IPS DF 6.9 (cell line): Measurements from ENCODE around the gene ACY1.
"Not testable (repeated sequence)": the region's sequence is repeated elsewhere in the genome, so short reads cannot be mapped to it uniquely, and the experiment has no call there.

Experiments used
- DNase-seq: peaks from one replicate; pipeline ENCODE4 v3.0.0-alpha.2; 2013; ENCODE audit warnings: low read depth, low spot score
- H3K27ac ChIP-seq: one replicate; pipeline ENCODE4 v1.5.1; 2013; ENCODE audit warnings: low read length, control low read depth
- H3K27me3 ChIP-seq: 2 replicates; pipeline ENCODE4 v1.6.1; 2013; ENCODE audit warnings: mild to moderate bottlenecking, low read length; ENCODE audit not compliant: control insufficient read depth, insufficient read depth
- H3K36me3 ChIP-seq: 2 replicates; pipeline ENCODE4 v1.6.1; 2013; ENCODE audit warnings: low read length; ENCODE audit not compliant: control insufficient read depth, insufficient read depth
- H3K4me1 ChIP-seq: 2 replicates; pipeline ENCODE4 v1.6.1; 2013; ENCODE audit warnings: low read length; ENCODE audit not compliant: control insufficient read depth, insufficient read depth
- H3K4me3 ChIP-seq: 2 replicates; pipeline ENCODE4 v1.5.1; 2013; ENCODE audit warnings: mild to moderate bottlenecking, low read length
- H3K9me3 ChIP-seq: 2 replicates; pipeline ENCODE4 v1.6.1; 2013; ENCODE audit warnings: low read length, inconsistent platforms; ENCODE audit not compliant: control insufficient read depth, insufficient read depth
- WGBS: extraction: QIAGEN DNeasy Blood & Tissue Kit; methylation state at CpG from one replicate; pipeline ENCODE4 v1.1.7; 2013; ENCODE audit warnings: mixed read lengths, missing lambda C conversion rate; ENCODE audit not compliant: insufficient read length, insufficient coverage; 5-methylcytosine and 5-hydroxymethylcytosine counted together

Gene ACY1

DNA sequence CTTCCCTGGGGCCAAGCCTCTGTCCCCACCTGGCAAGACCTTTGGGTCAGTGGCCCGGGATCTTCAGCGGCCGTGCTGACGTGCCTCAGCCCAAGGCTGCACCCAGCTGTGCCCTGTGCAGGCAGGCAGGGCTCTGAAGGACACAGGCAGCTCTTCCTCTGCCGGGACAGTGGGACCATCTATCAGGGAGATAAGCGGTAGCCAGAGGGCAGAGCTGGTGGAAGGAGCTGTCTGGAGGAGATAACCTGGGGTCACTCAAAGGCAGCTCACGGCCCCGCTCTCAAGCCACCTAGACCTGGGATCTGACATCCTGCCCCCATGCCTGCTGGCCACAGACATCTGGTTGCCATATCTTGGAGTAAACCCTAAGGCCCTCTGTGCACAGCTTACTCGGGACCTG lies 45.7 kb downstream of the ACY1 start:
- H3K4me3 ChIP-seq: no peak overlapping the region
- H3K9me3 ChIP-seq: no peaks in the 10 kb centered on the region
- DNase-seq: no peak
- H3K4me1 ChIP-seq: no peaks in the 10 kb centered on the region
- no peak overlapping the region for H3K27ac ChIP-seq
- H3K36me3 ChIP-seq: no peaks in the 10 kb centered on the region
- no CpG with 5 or more reads among the region's 9 CpGs for WGBS
- no peaks in the 10 kb centered on the region for H3K27me3 ChIP-seq

DNA sequence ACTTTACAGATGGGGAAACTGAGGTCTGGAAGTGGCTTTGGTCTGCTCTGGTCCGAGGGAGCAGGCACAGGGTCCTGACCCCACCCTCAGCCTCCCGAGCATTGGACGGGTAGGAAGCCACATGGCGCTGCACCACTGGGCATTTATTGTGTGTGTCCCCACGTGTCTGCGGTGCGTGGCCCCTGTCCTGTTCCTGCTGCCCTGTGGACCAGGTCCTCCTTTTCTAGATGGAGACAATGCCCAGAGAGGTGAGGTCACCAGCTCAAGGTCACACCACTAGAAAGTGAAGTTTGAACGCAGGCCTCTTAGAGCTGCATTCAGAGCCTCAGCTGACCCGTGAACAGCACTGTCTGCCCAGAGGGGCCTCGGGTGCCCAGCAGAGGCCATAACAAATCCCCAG lies 46.2 kb downstream of the ACY1 start:
- Histone ChIP-seq H3K9me3 (no peaks in the 10 kb centered on the region), H3K27me3 (no peaks in the 10 kb centered on the region), H3K36me3 (no peaks in the 10 kb centered on the region), H3K4me3 (no peak overlapping the region), H3K27ac (no peak overlapping the region), H3K4me1 (no peaks in the 10 kb centered on the region)
- DNase-seq: no peak
- WGBS: no CpG with 5 or more reads among the region's 10 CpGs

DNA sequence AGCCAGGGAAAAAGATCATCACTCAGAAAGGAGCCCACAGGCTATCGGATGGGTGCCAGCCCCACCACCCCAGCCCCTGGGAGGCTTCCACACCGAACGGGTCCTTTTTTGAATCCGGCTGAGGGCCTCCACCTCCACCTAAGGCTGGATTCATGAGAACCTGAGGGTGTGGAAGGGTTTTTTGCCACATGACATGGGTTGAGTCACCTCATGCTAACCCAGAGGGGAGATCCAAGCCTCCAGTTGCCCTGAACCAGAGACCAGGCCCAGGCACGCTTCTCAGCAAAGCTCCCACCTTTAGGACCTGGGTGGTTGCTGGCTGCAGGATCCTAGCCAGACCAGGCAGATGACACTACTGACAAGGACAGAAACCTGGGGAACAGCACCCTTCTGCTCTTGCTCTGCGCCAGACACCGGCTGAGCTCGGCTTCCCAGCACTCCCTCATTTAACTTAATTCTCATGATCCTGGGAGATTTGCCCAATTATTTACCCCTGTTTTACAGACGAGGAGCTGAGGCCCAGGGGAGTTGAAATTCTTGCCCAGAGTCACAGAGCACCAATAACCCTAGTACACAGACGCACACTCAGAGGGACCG lies 47.5 kb downstream of the ACY1 start:
- H3K27me3 ChIP-seq: no peaks in the 10 kb centered on the region

DNA sequence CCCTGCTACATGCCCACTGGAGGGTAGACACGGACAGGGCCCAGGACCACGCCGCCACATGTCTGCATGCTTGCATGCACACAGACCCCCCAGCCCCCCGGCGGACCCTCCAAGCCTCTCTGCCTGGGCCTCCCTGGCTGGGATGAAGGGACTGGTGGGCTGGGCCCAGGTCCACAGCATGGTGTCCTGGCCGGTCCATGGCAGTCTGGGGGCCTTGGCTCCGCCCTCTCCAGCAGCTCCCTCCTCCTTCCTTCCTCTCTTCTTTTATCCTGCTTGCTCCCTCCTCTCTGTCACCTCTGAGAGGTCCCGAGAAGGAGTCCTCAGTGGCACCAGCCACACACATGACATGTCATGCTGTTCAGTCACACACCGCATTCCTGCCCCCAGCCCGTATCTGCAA lies 48.6 kb downstream of the ACY1 start:
- DNase-seq: no peak
- H3K36me3 ChIP-seq: no peaks in the 10 kb centered on the region
- H3K4me3 ChIP-seq: no peak overlapping the region
- no peaks in the 10 kb centered on the region for H3K27me3 ChIP-seq
- H3K27ac ChIP-seq: no peak overlapping the region
- H3K4me1 ChIP-seq: no peaks in the 10 kb centered on the region
- no CpG with 5 or more reads among the region's 10 CpGs for whole genome bisulfite sequencing
- H3K9me3 ChIP-seq: no peaks in the 10 kb centered on the region

More for the DNA sequence above, 47.5 kb downstream of the ACY1 start:
- no peak overlapping the region for H3K4me3 ChIP-seq
- no peak overlapping the region for H3K27ac ChIP-seq
- no peaks in the 10 kb centered on the region for H3K36me3 ChIP-seq
- no peaks in the 10 kb centered on the region for H3K4me1 ChIP-seq
- no peak for DNase-seq
- no peaks in the 10 kb centered on the region for H3K9me3 ChIP-seq
- WGBS: no CpG with 5 or more reads among the region's 11 CpGs

DNA sequence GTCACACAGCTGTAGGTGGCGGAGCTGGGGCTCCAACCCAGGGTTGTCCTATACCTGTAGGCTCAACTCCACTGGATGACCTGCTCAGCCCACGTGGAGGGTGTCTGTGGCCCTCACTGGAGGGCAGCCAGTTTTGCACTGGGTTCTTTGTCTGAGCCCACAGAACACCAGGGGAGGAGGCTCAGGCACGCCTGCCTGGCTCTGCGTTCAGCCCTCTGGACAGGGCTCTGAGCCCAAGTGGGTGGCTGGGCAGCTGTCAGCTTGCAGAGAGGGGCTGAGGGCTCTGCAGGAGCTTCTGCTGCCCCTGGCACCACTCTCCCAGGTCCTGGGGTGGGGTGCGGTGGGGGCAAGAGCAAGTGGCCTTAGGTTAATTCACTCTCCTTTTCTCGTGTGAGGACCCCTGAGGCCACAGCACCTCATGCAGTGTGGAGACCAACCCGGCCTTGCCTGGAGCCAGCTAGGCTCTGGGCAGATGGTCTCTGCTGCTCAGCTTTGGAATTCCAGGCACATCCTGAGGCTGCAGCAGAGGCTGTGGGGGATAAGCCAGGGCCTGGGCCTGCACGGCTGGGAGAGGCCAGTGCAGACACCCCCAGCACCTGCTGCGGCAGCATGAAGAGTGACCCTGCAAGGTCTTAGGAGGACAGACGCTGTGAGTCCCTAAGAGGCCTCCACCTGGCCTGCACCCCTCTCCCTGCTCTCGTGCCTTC lies 49.5 kb downstream of the ACY1 start:
- Histone ChIP-seq H3K36me3 (no peaks in the 10 kb centered on the region), H3K4me1 (no peaks in the 10 kb centered on the region), H3K9me3 (no peaks in the 10 kb centered on the region), H3K27me3 (no peaks in the 10 kb centered on the region), H3K4me3 (no peak overlapping the region), H3K27ac (no peak overlapping the region)
- WGBS: no CpG with 5 or more reads among the region's 11 CpGs
- no peak for DNase-seq

DNA sequence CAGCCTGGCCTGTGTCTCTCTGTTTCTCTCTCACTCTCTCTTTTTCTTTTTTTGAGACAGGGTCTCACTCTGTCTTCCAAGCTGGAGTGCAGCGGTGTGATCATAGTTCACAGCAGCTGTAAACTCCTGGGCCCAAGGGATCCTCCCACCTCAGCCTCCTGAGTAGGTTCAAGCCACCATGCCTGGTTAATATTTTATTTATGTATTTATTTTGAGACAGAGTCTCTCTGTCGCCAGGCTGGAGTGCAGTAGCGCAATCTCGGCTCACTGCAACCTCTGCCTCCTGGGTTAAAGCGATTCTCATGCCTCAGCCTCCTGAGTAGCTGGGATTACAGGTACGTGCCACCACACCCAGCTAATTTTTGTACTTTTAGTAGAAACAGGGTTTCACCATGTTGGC lies 50.4 kb downstream of the ACY1 start:
- H3K4me1 ChIP-seq, H3K4me3 ChIP-seq, H3K36me3 ChIP-seq, H3K9me3 ChIP-seq, DNase-seq, H3K27me3 ChIP-seq, H3K27ac ChIP-seq: not testable (repeated sequence)
- no CpG with 5 or more reads among the region's 6 CpGs for WGBS

DNA sequence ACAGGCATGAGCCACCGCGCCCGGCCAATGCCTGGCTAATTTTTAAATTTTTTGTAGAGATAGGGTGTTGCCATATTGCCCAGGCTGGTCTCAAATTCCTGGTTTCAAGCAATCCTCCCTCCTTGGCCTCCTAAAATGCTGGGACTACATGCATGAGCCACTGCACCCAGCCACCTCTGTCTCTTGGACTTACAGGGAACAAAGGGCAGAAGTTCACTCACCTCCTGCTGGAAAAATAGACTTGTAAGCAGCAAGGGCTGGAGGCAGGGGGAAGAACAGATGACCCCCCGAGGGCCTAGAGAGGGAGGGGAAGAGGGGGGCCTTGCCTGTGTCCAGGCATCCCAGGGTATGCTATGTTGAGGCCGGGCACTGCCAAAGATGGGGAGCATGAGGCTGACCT lies 50.9 kb downstream of the ACY1 start:
- WGBS: no CpG with 5 or more reads among the region's 5 CpGs
- H3K9me3 ChIP-seq: no peaks in the 10 kb centered on the region
- H3K27me3 ChIP-seq: no peaks in the 10 kb centered on the region
- no peak for DNase-seq
- no peak overlapping the region for H3K4me3 ChIP-seq
- H3K4me1 ChIP-seq: no peaks in the 10 kb centered on the region
- H3K36me3 ChIP-seq: no peaks in the 10 kb centered on the region
- no peak overlapping the region for H3K27ac ChIP-seq

DNA sequence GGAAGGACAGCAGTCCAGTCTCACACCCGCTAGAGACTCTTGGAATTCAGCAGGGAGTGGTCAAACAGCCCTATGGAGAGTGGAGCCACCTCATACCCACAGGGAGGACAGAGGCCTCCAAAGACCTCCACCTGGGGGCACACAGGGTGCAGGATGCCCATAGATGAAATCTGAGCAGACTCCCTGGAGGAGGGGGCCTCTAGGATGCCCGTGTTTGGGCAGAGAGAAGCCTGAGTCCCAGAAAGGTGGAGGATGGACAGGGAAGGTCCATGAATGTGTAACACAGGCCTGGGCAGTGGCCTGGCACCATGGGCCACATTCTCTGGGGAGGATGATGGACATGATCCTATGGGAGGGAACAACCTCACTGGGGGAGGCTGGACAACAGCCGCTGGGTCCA lies 51.3 kb downstream of the ACY1 start:
- H3K27ac ChIP-seq: no peak overlapping the region
- H3K4me1 ChIP-seq: no peaks in the 10 kb centered on the region
- DNase-seq: no peak
- H3K36me3 ChIP-seq: no peaks in the 10 kb centered on the region
- no peak overlapping the region for H3K4me3 ChIP-seq
- no CpG with 5 or more reads among the region's 3 CpGs for WGBS
- H3K9me3 ChIP-seq: no peaks in the 10 kb centered on the region
- H3K27me3 ChIP-seq: no peaks in the 10 kb centered on the region

DNA sequence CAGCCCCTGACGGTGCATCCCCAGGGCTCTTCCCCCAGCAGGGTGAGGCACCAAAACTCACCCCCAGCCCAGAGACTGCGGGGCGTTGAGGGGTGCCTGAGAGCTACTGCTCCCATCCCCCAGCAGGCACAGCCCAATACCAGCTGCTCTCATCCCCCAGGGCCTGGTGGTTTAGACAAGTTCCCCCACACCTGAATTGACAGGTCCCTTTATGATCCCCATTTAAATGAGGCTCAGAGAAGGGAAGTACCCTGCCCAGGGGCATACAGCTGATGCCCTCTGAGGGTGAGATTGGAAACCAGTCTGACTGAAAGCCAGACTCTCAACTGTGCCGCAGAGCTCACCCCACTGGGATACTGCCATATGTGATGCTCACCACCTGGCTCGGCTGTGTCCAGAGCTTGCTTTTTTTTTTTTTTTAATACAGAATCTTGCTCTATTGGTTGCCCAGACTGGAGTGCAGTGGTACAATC lies 52.9 kb downstream of the ACY1 start:
- Histone ChIP-seq H3K9me3 (no peaks in the 10 kb centered on the region), H3K27ac (no peak overlapping the region), H3K4me3 (no peak overlapping the region), H3K4me1 (no peaks in the 10 kb centered on the region), H3K27me3 (no peaks in the 10 kb centered on the region), H3K36me3 (no peaks in the 10 kb centered on the region)
- WGBS: no CpG with 5 or more reads among the region's 5 CpGs
- DNase-seq: no peak

DNA sequence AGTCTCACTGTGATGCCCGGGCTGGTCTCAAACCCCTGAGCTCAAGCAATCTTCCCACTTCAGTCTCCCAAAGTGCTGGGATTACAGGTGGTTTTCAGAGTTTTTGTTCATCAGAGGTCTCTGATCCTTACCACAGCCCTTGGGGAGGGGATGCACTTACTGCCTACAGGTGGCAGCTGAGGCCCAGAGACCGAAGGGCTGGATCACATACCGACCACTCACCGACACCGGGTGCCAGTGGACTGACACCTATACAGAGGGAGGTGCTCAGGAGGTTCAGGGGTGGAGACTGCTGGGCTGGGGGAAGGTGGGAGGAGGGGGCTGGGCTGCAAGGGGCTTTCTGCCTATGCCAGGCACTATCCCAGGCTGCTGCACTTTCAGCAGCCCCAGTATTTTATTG lies 53.5 kb downstream of the ACY1 start:
- no CpG with 5 or more reads among the region's 5 CpGs for WGBS
- H3K27ac ChIP-seq: no peak overlapping the region

DNA sequence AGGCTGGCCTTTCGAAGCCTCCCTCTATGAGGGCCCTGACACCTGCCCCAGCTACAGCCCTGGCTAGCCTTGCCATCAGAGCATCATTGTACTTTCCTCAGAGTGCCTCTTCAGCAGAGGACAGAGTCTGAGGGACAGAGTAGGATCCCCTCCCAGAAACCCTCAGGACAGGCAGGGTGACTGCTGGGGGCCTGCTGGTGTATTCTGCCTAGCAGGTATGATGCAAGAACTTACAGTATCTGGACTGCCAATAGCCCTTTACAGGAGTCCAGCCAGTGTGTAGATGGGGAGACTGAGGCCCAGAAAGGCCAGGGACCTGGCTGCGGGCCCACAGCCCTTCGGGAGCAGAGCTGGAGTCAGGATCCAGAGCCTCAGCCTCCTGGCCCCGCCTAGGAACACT lies 54.0 kb downstream of the ACY1 start:
- Histone ChIP-seq H3K27ac (no peak overlapping the region), H3K36me3 (no peaks in the 10 kb centered on the region), H3K4me3 (no peak overlapping the region)

More for the DNA sequence above, 53.5 kb downstream of the ACY1 start:
- Histone ChIP-seq H3K36me3 (no peaks in the 10 kb centered on the region), H3K9me3 (no peaks in the 10 kb centered on the region), H3K4me3 (no peak overlapping the region), H3K4me1 (no peaks in the 10 kb centered on the region), H3K27me3 (no peaks in the 10 kb centered on the region)
- no peak for DNase-seq

More for the DNA sequence above, 54.0 kb downstream of the ACY1 start:
- no peaks in the 10 kb centered on the region for H3K4me1 ChIP-seq
- WGBS: no CpG with 5 or more reads among the region's 4 CpGs
- H3K27me3 ChIP-seq: no peaks in the 10 kb centered on the region
- no peaks in the 10 kb centered on the region for H3K9me3 ChIP-seq
- no peak for DNase-seq
